Memory B cell (primary cell): ENCODE data around the gene IPO4.

ENCODE experiments used
- ATAC-seq: fragments of 150-1000 bp; cut with Tn5 transposase; 2 replicates; pipeline ENCODE4 v1.10.0; 2021; ENCODE audit warnings: low read depth, mild to moderate bottlenecking, moderate library complexity
- DNase-seq, 2 donors: peaks; one replicate each; pipeline ENCODE4 v3.0.0; 2022; ENCODE audit warnings: low spot score in 2 of 2
- H3K27ac Mint-ChIP-seq: one replicate; pipeline ENCODE4 v1.8.0; 2022; ENCODE audit warnings: mild to moderate bottlenecking, moderate library complexity, mixed read lengths
- H3K27me3 Mint-ChIP-seq: one replicate; pipeline ENCODE4 v1.8.0; 2022; ENCODE audit warnings: mixed read lengths
- H3K36me3 Mint-ChIP-seq: one replicate; pipeline ENCODE4 v1.8.0; 2022; ENCODE audit warnings: mild to moderate bottlenecking, mixed read lengths
- H3K4me1 Mint-ChIP-seq: one replicate; pipeline ENCODE4 v1.8.0; 2022; ENCODE audit warnings: mixed read lengths
- H3K4me3 Mint-ChIP-seq: one replicate; pipeline ENCODE4 v1.8.0; 2022; ENCODE audit warnings: mild to moderate bottlenecking, moderate library complexity, mixed read lengths
- H3K9me3 Mint-ChIP-seq: one replicate; pipeline ENCODE4 v1.8.0; 2022; ENCODE audit warnings: mixed read lengths

Gene IPO4

DNA sequence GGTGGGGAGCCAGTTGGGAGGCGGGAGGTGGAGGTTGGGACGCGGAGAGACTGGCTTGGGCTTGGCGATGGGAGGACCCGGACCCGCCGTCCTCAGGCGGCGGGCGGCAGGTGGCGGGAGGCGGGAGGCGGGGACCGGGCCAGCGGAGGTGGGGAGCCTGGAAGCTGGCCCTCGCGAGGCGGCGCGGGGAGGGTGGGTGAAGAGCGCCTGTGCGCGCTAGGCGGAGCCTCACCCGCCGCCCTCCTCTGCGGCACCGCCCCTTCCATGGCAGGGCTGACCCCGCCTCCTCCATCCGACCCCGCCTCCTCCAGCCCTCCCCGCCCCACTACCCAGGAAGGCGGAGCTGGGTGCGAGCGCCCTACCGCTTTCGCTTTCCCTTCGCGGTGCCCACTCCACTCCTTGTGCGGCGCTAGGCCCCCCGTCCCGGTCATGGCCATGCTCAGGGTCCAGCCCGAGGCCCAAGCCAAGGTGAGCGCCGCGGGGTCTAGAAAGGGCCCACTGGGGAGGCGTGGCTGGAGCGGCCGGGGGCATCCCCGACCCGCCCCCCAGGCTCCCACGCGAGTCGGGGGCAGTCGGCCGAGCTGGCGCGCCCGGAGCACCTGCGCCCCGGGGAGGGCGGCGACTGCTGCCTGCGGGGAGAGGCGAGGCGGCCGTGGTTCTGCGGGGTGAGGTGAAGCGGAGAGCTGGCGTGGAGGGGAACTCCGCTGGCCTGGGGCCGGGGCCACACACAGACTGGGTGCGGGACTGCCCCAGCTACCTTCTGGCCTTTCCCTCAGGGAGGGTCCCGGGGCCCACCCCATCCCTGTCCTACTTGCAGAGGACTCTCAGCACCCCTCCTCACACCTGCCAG, 52.6 kb downstream of the IPO4 start, which contains the start of gene PSME1:
TSS of gene PSME1 (plus strand) at position 361 of the 850 bp plus-strand sequence. CDS start at position 430, 69 bp downstream.
- no peaks in the 10 kb centered on the region for H3K27me3 Mint-ChIP-seq
- peak within 1 kb of the TSS; percentile 98 for H3K27ac Mint-ChIP-seq
- peak within 1 kb of the TSS; percentile 92 for H3K4me3 Mint-ChIP-seq
- H3K4me1 Mint-ChIP-seq: peaks cover 46% of the 10 kb centered on the region
- peak; percentile 95 for DNase-seq
- H3K9me3 Mint-ChIP-seq: no peaks in the 10 kb centered on the region
- peak; percentile 90 for ATAC-seq
- H3K36me3 Mint-ChIP-seq: peaks cover 22% of the 10 kb centered on the region

DNA sequence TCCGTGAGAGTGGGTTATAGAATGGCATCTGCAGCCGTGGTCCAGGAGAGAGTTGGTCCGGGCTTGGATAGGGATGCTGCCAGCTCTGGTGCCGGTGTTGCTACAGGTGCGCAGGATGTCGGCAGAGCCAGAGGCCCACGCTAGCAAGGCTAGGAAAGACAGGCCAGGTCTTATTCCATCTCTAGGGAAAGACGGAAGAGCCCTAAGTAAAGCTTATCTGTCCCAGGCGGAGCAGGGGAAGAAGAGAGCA, 53.1 kb downstream of the IPO4 start:
- peak overlapping the region; percentile 98 for H3K27ac Mint-ChIP-seq
- peaks cover 23% of the 10 kb centered on the region for H3K36me3 Mint-ChIP-seq
- peak in 1 of 2 donors; percentile 27 for DNase-seq
- H3K4me3 Mint-ChIP-seq: peak overlapping the region; percentile 92
- no peaks in the 10 kb centered on the region for H3K9me3 Mint-ChIP-seq
- H3K4me1 Mint-ChIP-seq: peaks cover 42% of the 10 kb centered on the region
- ATAC-seq: peak; percentile 4
- no peaks in the 10 kb centered on the region for H3K27me3 Mint-ChIP-seq

- Mint-ChIP-seq H3K4me3 (no peak overlapping the region), H3K9me3 (no peaks in the 10 kb centered on the region), H3K4me1 (peaks cover 34% of the 10 kb centered on the region), H3K27ac (no peak overlapping the region), H3K36me3 (peaks cover 15% of the 10 kb centered on the region), H3K27me3 (no peaks in the 10 kb centered on the region)
- DNase-seq: no peak
- no peak for ATAC-seq
Observed at GRCh38 chr14:24133735-24134134, 54.9 kb downstream of the IPO4 start.

DNA sequence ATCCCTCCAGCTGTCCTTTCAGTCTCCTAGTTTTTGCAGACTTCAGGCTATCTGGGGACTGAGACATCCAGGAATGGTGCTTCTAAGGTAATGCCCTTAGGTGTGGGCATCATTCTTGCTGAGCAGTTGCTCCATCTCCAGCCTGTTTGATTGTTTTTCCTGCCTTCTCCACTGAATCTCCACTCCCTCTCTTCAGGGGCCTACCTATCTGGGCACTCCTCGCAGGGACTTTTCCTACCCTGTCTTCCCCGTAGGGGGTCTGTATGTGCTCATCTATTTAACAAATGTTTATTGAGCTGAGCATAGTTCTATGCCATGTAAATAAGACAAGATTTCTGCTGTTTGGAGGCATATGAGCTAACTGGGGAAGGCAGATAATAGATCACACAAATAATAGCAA, 55.6 kb downstream of the IPO4 start:
- Mint-ChIP-seq H3K4me3 (peak overlapping the region; percentile 6), H3K27ac (peak overlapping the region; percentile 29), H3K27me3 (no peaks in the 10 kb centered on the region), H3K9me3 (no peaks in the 10 kb centered on the region), H3K36me3 (peaks cover 11% of the 10 kb centered on the region), H3K4me1 (peaks cover 30% of the 10 kb centered on the region)
- DNase-seq (no peak), ATAC-seq (no peak)

GRCh38 chr14:24132061-24132685, 56.4 kb downstream of the IPO4 start:
- no peak for DNase-seq
- Mint-ChIP-seq H3K36me3 (peaks cover 10% of the 10 kb centered on the region), H3K4me3 (no peak overlapping the region), H3K4me1 (peaks cover 33% of the 10 kb centered on the region), H3K9me3 (no peaks in the 10 kb centered on the region), H3K27me3 (no peaks in the 10 kb centered on the region), H3K27ac (peak overlapping the region; percentile 47)
- no peak for ATAC-seq

DNA sequence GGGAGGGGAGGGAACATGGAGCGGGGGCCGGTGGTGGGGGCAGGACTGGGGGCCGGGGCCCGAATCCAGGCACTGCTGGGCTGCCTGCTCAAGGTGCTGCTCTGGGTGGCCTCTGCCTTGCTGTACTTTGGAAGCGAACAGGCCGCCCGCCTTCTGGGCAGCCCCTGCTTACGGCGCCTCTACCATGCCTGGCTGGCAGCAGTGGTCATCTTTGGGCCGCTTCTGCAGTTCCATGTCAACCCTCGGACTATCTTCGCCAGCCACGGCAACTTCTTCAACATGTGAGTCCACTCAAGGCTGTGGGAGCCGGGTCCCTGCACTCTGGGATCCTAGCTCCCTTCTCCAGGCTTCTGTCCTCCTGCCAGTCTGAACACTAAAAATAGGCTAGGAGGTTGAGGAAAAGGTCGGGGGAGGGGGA, 57.1 kb downstream of the IPO4 start:
- peak overlapping the region; percentile 47 for H3K27ac Mint-ChIP-seq
- H3K4me3 Mint-ChIP-seq: no peak overlapping the region
- no peaks in the 10 kb centered on the region for H3K27me3 Mint-ChIP-seq
- no peak for DNase-seq
- H3K9me3 Mint-ChIP-seq: no peaks in the 10 kb centered on the region
- H3K4me1 Mint-ChIP-seq: peaks cover 27% of the 10 kb centered on the region
- no peak for ATAC-seq
- peaks cover 7% of the 10 kb centered on the region for H3K36me3 Mint-ChIP-seq

DNA sequence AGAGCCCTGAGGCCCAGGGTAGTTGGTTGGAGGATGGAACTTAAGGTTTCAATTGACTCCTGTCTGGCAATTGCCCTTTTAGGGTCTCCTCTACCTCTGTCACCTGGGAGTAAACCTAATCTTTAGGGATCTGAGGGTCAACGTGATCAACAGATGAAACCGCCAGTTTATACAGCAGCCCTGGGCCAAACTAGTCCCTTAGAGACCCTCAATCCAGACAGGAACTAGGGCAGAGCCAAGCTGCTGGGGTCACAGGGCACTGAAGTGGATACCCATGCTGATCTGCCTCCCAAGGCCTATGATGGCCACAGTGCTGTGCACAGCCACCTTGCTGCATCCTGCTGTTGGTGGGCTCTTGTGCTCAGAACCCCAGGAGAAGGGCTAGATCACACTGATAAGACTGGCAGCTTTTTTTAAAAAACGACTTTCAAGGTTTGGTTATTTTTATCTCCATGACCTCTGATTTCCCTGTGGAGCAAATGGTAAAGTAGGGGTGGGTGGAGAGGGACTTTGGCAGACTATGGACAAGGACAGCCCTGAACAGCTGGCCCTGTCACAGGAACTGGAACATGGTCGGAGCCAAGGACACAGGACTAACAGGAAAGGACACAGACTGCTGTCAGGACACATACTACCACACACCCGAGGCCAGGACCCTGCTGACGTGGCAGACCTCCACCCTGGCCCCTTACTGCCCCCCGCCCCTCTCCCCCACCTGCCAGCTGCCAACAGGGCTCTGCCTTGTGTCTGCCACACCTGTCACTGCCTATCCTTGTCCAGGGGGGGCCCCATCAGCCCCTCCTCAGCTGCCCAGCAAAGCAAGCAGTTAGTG, 57.7 kb downstream of the IPO4 start:
- H3K4me3 Mint-ChIP-seq: no peak overlapping the region
- no peaks in the 10 kb centered on the region for H3K9me3 Mint-ChIP-seq
- no peak overlapping the region for H3K27ac Mint-ChIP-seq

GRCh38 chr14:24130380-24130716, 58.3 kb downstream of the IPO4 start, which contains the start of gene FITM1:
Gene FITM1 (plus strand): TSS chr14:24130659. CDS start chr14:24131564, 905 bp downstream.
- Mint-ChIP-seq H3K27ac (no peak within 1 kb of the TSS), H3K36me3 (peaks cover 7% of the 10 kb centered on the region), H3K27me3 (no peaks in the 10 kb centered on the region), H3K4me3 (no peak within 1 kb of the TSS), H3K4me1 (peaks cover 23% of the 10 kb centered on the region), H3K9me3 (no peaks in the 10 kb centered on the region)
- DNase-seq (no peak), ATAC-seq (no peak)

More for the DNA sequence above, 57.7 kb downstream of the IPO4 start:
- ATAC-seq (no peak), DNase-seq (no peak)
- Mint-ChIP-seq H3K4me1 (peaks cover 26% of the 10 kb centered on the region), H3K27me3 (no peaks in the 10 kb centered on the region), H3K36me3 (peaks cover 7% of the 10 kb centered on the region)
